ENCODE results near the gene GABRD.
"Not testable (repeated sequence)": the region's sequence is repeated elsewhere in the genome, so short reads cannot be mapped to it uniquely, and the experiment has no call there.

Gene GABRD, protein sequence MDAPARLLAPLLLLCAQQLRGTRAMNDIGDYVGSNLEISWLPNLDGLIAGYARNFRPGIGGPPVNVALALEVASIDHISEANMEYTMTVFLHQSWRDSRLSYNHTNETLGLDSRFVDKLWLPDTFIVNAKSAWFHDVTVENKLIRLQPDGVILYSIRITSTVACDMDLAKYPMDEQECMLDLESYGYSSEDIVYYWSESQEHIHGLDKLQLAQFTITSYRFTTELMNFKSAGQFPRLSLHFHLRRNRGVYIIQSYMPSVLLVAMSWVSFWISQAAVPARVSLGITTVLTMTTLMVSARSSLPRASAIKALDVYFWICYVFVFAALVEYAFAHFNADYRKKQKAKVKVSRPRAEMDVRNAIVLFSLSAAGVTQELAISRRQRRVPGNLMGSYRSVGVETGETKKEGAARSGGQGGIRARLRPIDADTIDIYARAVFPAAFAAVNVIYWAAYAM

GRCh38 chr1:2019172-2019543, at the start of gene GABRD:
Gene GABRD (plus strand): TSS chr1:2019345. CDS start chr1:2019424, 79 bp downstream.
- DNase-seq (ENCODE audit: low spot score) = no peak

DNA sequence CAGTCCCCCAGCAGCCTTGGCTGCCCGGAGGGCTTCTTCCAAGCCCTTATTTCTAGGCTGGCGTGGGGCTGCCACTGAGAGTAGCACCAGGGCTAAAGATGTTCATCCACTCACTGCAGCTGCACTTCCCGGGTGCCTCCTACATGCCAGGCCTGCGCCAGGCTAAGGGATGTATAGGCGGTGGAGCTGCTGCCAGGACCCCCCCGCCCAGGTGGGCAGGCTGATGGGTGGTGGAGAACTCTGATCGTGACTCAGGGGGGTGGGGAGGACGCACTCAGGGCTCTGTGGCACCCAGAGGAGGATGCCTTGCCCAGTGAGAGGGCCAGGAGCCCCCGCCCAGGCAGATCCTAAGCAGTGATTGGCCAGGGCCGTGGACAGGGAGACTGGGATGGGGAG, 49.6 kb upstream of the GABRD start:
- DNase-seq (ENCODE audit: low spot score) = no peak

DNA sequence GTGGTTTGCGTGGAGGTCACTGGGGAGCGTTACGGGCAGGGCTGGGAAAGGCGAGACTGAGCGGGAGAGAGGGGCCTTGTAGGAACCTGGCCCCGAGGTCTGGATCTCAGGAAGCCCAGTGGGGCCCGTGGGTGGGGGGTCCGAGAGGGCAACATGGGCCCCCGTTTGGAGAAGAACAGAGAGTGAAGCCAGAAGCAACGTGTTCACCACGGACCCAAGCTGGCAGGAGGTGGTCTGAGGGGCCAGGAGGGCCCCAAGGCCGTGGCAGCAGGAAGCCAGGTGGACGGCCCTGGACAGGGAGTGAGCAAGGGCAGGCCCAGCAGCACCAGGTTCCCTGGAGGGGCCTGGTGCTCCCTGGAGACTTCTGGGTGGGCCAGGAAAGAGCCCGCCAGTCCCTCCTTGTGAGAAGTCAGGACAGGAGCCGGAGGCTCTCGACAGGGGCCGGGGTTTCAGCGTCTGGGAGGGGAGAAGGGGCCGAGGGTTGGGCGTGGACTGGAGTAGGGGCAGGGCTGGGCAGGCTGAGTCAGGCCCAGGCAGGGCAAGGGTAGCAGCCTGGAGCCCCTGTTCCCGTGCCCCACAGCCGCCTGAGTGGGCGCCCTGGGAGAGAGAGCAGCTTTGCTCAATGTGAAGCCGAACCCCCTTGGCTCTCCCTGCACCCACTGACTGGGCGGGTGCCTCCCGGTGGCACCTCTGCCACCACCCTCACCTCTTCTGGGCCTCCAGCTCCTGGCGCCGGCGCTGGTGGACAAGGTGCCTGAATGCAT, 49.0 kb upstream of the GABRD start:
- DNase-seq (ENCODE audit: low spot score) = no peak

GRCh38 chr1:1971017-1971416, 48.1 kb upstream of the GABRD start:
- DNase-seq (ENCODE audit: low spot score) = no peak

GRCh38 chr1:1971688-1972087, 47.5 kb upstream of the GABRD start:
- DNase-seq (ENCODE audit: low spot score) = no peak

GRCh38 chr1:1972976-1973715, 46.0 kb upstream of the GABRD start:
- no peak for DNase-seq (ENCODE audit: low spot score)

- DNase-seq (ENCODE audit: low spot score) = no peak
Observed at GRCh38 chr1:1973716-1974642, 45.2 kb upstream of the GABRD start.

DNA sequence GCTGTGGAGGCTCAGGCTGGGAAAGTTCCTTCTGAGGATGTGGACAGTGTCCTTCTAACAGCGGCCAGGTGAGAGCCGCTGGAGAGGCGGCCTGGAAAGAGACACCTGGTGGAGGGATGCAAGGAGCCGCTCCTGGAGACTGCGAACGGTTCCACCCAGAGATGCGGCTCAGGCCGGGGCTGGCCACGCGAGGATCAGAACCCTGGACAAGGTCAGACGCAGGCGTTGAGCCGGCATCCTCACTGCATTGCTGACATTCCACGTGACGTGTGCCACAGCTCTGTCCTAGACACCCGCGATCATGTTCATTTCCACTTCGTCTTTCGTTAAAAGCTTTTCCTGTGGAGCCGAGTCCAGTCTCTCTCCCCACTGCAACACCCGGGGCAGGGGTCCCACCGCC, 44.3 kb upstream of the GABRD start:
- DNase-seq (ENCODE audit: low spot score) = no peak

- no peak for DNase-seq (ENCODE audit: low spot score)
Observed at GRCh38 chr1:1975535-1975934, 43.6 kb upstream of the GABRD start.

DNA sequence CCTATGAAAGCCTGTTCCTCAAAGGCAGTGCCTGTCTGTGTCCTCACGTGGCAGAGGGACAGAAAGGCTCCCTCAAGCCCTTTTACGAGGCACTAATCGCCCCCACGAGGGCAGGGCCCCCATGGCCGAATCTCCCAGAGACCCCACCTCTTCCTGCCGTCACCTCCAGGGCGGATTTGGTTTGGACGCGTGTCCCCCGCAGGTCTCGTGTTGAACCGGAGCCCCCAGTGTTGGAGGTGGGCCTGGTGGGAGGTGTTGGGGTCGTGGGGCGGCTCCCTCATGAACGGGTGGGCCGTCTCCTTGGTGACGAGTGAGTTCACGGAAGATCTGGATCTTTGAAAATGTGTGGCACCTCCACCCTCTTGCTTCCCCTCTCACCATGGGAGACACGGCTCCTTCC, 43.1 kb upstream of the GABRD start:
- DNase-seq (ENCODE audit: low spot score) = no peak

DNA sequence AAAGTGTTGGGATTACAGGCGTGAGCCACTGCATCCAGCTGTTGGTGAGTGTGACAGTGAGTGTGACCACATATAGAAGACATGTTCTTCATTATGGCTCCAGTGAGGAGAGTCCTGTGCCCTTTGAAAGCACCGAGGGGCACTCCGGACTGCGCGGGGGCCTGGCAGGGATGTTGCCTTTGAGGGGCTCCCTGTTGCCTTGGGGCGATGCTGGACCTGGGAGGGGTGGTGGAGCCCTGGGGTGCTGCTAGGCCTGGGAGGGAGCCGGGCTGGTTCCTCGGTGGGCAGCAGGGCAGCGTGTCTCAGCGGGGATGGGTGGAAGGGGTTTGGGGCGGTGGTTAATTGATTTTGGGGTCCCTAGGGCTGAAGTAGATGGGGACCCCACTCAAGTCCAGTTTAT, 41.0 kb upstream of the GABRD start:
- no peak for DNase-seq (ENCODE audit: low spot score)

DNA sequence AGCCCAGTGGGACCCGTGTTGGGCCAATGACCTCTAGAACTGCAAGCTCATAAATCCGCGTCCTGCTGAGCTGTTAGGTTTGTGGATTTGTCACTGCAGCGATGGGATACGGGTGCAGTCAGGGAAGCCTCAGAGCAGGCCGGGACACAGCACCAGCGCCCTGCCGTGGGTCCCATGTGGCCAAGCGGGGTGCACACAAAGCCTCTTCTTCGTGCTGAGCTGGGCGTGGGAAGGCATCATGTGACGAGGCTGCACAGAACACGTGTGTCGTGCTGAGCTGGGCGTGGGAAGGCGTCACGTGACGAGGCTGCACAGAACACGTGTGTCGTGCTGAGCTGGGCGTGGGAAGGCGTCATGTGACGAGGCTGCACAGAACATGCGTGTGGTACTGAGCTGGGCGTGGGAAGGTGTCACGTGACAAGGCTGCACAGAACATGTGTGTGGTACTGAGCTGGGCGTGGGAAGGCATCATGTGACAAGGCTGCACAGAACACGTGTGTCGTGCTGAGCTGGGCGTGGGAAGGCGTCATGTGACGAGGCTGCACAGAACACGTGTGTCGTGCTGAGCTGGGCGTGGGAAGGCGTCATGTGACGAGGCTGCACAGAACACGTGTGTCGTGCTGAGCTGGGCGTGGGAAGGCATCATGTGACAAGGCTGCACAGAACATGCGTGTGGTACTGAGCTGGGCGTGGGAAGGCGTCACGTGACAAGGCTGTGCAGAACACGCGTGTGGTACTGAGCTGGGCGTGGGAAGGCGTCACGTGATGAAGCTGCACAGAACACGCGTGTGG, 40.3 kb upstream of the GABRD start:
- not testable (repeated sequence) for DNase-seq (ENCODE audit: low spot score)

DNA sequence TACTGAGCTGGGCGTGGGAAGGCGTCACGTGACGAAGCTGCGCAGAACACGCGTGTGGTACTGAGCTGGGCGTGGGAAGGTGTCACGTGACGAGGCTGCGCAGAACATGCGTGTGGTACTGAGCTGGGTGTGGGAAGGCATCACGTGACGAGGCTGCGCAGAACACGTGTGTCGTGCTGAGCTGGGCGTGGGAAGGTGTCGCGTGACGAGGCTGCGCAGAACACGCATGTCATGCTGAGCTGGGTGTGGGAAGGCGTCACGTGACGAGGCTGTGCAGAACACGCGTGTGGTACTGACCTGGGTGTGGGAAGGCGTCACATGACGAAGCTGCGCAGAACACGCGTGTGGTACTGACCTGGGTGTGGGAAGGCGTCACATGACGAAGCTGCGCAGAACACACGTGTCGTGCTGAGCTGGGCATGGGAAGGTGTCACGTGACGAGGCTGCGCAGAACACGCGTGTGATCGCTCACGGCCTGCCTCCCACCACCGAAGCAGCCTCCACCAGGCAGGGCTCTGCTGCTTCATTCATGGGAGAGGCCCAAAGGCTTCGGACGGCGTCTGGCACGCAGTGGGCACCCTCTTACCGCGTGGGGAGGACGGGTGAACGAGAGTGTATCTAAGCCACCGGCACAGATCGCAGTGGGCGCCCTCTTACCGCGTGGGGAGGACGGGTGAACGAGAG, 39.5 kb upstream of the GABRD start:
- DNase-seq (ENCODE audit: low spot score) = no peak

DNA sequence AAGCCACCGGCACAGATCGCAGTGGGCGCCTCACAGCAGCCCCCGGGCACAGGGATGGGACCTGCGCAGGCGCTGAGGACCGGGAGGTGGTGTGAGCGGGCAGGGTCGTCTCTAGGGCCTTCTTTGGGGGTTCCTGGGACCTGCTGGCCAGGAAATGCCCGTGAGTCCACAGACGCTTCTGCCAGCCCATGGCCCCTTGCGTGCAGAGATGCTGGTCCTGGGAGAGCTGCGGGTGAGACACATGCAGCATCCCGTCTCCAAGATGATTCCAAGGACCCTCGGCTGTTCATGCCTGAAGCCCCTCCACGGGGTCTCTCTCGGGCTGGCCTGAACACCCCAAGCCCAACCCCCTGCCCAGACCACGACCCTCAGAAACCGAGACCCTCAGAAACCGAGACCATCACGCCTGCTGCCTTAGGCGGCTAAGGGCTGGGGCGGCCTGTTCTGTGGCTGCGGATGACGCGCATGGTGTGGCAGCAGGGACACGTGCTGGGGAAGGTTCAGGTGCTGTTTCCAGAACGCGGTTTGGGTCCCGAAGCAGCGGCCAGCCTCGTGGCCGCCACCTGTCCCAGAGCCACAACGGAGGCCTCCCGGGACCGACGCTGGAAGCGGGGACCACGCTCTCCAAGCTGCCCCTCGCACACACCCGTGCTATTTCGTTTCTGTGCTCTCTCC, 38.5 kb upstream of the GABRD start:
- DNase-seq (ENCODE audit: low spot score) = no peak

- DNase-seq (ENCODE audit: low spot score) = no peak
Observed at GRCh38 chr1:1981142-1981500, 38.0 kb upstream of the GABRD start.

DNA sequence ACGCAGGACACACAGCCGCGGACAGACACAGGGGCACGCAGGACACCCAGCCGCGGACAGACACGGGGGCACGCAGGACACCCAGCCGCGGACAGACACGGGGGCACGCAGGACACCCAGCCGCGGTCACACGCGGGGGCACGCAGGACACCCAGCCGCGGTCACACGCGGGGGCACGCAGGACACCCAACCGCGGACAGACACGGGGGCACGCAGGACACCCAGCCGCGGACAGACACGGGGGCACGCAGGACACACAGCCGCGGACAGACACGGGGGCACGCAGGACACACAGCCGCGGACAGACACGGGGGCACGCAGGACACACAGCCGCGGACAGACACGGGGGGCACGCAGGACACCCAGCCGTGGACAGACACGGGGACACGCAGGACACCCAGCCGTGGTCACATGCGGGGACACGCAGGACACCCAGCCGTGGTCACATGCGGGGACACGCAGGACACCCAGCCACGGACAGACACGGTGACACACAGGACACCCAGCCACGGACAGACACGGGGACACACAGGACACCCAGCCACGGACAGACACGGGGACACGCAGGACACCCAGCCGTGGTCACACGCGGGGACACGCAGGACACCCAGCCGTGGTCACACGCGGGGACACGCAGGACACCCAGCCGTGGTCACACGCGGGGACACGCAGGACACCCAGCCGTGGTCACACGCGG, 37.4 kb upstream of the GABRD start:
- not testable (repeated sequence) for DNase-seq (ENCODE audit: low spot score)

- no peak for DNase-seq (ENCODE audit: low spot score)
Observed at GRCh38 chr1:1982379-1983232, 36.5 kb upstream of the GABRD start.

GRCh38 chr1:1984560-1985070, 34.5 kb upstream of the GABRD start:
- DNase-seq (ENCODE audit: low spot score) = no peak
